ENCODE data around the gene ANKDD1B. TPM values are rescaled to one million over a fixed set of nuclear protein-coding genes. Genes with fewer than 3 reads are reported as not detected.

ANKDD1B gene
- total and polyA plus RNA-seq, 2 of the 13 experiments (the other 11 are each of a cell fraction or from before 2014, with no cell fraction given), result 0.12 to 0.27 TPM

DNA sequence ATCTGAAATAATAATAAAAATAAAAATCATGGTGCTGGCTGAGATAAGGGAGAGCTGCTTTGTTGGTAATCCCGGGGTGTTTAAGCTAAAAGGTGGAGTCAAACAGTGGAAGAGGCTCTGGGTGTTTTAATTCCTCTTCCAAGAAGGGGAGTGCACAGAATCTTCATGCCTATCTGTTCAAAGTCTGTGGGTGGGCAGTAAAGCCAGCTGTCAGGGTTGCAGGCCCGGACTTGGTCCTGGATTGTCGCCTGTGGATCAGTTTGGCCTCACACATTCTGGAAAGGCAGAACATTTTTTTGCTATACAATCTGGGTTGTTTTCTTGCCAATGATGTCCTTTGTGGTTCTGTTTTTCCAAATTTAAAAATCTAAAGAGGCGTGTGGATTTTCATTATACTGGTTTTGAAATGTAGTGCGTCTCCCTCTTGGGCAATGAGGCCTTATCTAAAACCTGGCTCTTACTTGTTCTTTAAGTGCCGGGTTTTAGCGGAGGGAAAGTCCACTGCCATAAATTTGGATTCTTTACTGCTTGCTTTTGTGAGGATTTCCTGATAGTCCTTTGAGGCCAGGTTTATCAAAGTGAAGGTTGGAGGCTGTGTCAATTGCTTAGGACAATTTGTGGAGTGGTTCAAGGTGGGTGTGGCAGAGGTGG, 5.8 kb downstream of the ANKDD1B start:
- Histone ChIP-seq H3K4me2 (ENCODE audit: low read depth, low read length) (no peak overlapping the region), H3K4me1 (ENCODE audit: insufficient read depth, low read length) (peaks cover 23% of the 10 kb centered on the region), H4K20me1 (ENCODE audit: insufficient read depth, low read length) (no peaks in the 10 kb centered on the region), H3K27me3 (ENCODE audit: control insufficient read depth in 1 of 2, insufficient read depth in 2 of 2, low read length in 2 of 2) (no peaks in the 10 kb centered on the region), H3K27ac (ENCODE audit: extremely low read length, insufficient read depth, low read length) (no peak overlapping the region), H3K9ac (ENCODE audit: insufficient read depth, low read depth, low read length) (no peak overlapping the region), H3K36me3 (replicated peaks in 1 of 2; ENCODE audit: control insufficient read depth in 1 of 2, insufficient read depth in 2 of 2, low read length in 2 of 2) (no peaks in the 10 kb centered on the region), H3K4me3 (replicated peaks in 1 of 3; ENCODE audit: insufficient read depth in 1 of 3, low read depth in 2 of 3, low read length in 3 of 3) (no peak overlapping the region), H2AFZ (ENCODE audit: low read length) (no peak overlapping the region), H3K79me2 (ENCODE audit: insufficient read depth, low read length) (no peaks in the 10 kb centered on the region), H3K9me3 (ENCODE audit: low read length) (no peaks in the 10 kb centered on the region)
- in situ Hi-C loops (cut with HindIII; ENCODE audit: extremely low pct_ligation_motif_present, low pct_unique_long_range_greater_than_20kb) (no loop called here), intact Hi-C loops (cut with micrococcal nuclease; ENCODE audit: unreplicated experiment) (no loop called here)
- ChIA-PET CTCF (ENCODE audit: low intra/inter-chr PET ratio, low total read pairs) (no interaction called here), POLR2A (no interaction called here)
- ATAC-seq, result no peak
- no peak for DNase-seq (ENCODE audit: low spot score)
- 68% methylated on average over 7 of the region's 7 CpGs for WGBS (ENCODE audit: low lambda C conversion rate)
- no peak for FAIRE-seq
- BruUV-seq (replicated peaks), result no TSS peak
- TF ChIP-seq REXO4 (CRISPR knock-in tag; IDR thresholded peaks at IDR 0.05; ENCODE audit: borderline replicate concordance), result no peak
- TF ChIP-seq, protein P1, sequence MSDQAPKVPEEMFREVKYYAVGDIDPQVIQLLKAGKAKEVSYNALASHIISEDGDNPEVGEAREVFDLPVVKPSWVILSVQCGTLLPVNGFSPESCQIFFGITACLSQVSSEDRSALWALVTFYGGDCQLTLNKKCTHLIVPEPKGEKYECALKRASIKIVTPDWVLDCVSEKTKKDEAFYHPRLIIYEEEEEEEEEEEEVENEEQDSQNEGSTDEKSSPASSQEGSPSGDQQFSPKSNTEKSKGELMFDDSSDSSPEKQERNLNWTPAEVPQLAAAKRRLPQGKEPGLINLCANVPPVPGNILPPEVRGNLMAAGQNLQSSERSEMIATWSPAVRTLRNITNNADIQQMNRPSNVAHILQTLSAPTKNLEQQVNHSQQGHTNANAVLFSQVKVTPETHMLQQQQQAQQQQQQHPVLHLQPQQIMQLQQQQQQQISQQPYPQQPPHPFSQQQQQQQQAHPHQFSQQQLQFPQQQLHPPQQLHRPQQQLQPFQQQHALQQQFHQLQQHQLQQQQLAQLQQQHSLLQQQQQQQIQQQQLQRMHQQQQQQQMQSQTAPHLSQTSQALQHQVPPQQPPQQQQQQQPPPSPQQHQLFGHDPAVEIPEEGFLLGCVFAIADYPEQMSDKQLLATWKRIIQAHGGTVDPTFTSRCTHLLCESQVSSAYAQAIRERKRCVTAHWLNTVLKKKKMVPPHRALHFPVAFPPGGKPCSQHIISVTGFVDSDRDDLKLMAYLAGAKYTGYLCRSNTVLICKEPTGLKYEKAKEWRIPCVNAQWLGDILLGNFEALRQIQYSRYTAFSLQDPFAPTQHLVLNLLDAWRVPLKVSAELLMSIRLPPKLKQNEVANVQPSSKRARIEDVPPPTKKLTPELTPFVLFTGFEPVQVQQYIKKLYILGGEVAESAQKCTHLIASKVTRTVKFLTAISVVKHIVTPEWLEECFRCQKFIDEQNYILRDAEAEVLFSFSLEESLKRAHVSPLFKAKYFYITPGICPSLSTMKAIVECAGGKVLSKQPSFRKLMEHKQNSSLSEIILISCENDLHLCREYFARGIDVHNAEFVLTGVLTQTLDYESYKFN (CRISPR knock-in tag; conservative IDR thresholded peaks at IDR 0.05), result no peak

DNA sequence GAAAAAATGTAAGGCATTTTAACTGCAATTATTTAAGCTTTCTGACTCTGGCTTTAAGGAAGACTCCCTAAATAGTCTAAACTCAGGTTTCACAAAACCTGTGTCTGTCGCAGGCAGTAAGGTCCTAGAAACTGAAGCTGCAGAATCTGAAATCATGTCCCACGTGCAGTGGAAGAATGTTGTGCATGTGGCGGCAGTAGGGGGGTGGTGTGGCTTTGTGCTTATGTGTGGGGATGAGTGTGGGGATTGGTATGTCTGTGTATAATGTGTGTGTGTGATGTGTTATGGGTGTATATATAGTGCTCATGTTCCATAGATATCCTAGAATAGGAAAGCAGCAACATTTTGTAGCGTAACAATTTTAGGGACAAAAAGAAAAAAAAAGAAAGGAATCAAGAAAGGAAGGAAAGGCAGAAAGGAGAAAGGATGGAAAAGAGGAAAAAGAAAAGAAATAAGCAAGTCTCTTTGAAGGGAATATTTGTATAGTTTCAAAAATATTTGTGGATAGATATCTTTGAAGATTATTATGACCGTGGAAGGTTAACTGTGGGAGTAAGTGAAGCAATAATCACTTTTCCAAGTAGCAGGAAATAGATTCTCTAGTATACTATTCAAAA, 6.6 kb downstream of the ANKDD1B start:
- FAIRE-seq (no peak), ATAC-seq (no peak), DNase-seq (ENCODE audit: low spot score) (no peak)
- no peaks in the 10 kb centered on the region for H3K27me3 ChIP-seq (ENCODE audit: control insufficient read depth in 1 of 2, insufficient read depth in 2 of 2, low read length in 2 of 2)
- in situ Hi-C loops (cut with HindIII; ENCODE audit: extremely low pct_ligation_motif_present, low pct_unique_long_range_greater_than_20kb), result no loop called here
- H3K36me3 ChIP-seq (replicated peaks in 1 of 2; ENCODE audit: control insufficient read depth in 1 of 2, insufficient read depth in 2 of 2, low read length in 2 of 2), result no peaks in the 10 kb centered on the region
- no peak overlapping the region for H2AFZ ChIP-seq (ENCODE audit: low read length)
- H3K9me3 ChIP-seq (ENCODE audit: low read length), result no peaks in the 10 kb centered on the region
- BruUV-seq (replicated peaks), result no TSS peak
- intact Hi-C loops (cut with micrococcal nuclease; ENCODE audit: unreplicated experiment), result no loop called here
- peaks cover 30% of the 10 kb centered on the region for H3K4me1 ChIP-seq (ENCODE audit: insufficient read depth, low read length)
- no peak overlapping the region for H3K4me2 ChIP-seq (ENCODE audit: low read depth, low read length)
- no peak overlapping the region for H3K4me3 ChIP-seq (replicated peaks in 1 of 3; ENCODE audit: insufficient read depth in 1 of 3, low read depth in 2 of 3, low read length in 3 of 3)
- H3K9ac ChIP-seq (ENCODE audit: insufficient read depth, low read depth, low read length), result no peak overlapping the region
- ChIA-PET POLR2A (no interaction called here), CTCF (ENCODE audit: low intra/inter-chr PET ratio, low total read pairs) (no interaction called here)
- no peaks in the 10 kb centered on the region for H4K20me1 ChIP-seq (ENCODE audit: insufficient read depth, low read length)
- 77% methylated on average over 5 of the region's 5 CpGs for WGBS (ENCODE audit: low lambda C conversion rate)
- H3K79me2 ChIP-seq (ENCODE audit: insufficient read depth, low read length), result no peaks in the 10 kb centered on the region
- no peak overlapping the region for H3K27ac ChIP-seq (ENCODE audit: extremely low read length, insufficient read depth, low read length)
- TF ChIP-seq, protein P2, sequence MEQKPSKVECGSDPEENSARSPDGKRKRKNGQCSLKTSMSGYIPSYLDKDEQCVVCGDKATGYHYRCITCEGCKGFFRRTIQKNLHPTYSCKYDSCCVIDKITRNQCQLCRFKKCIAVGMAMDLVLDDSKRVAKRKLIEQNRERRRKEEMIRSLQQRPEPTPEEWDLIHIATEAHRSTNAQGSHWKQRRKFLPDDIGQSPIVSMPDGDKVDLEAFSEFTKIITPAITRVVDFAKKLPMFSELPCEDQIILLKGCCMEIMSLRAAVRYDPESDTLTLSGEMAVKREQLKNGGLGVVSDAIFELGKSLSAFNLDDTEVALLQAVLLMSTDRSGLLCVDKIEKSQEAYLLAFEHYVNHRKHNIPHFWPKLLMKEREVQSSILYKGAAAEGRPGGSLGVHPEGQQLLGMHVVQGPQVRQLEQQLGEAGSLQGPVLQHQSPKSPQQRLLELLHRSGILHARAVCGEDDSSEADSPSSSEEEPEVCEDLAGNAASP (CRISPR knock-in tag; IDR thresholded peaks at IDR 0.05; ENCODE audit: borderline replicate concordance), result no peak
- no peak for TF ChIP-seq ZNF180 (CRISPR knock-in tag; IDR thresholded peaks at IDR 0.05; ENCODE audit: borderline replicate concordance, low read depth)
- TF ChIP-seq SP4 (CRISPR knock-in tag; IDR thresholded peaks at IDR 0.05), result no peak
- TF ChIP-seq PHF21A (CRISPR knock-in tag; IDR thresholded peaks at IDR 0.05), result no peak
- no peak for TF ChIP-seq HOXD1 (CRISPR knock-in tag; IDR thresholded peaks at IDR 0.05)
- no peak for TF ChIP-seq KLF9 (CRISPR knock-in tag; IDR thresholded peaks at IDR 0.05; ENCODE audit: low read depth)
- no peak for TF ChIP-seq EZH2 (conservative IDR thresholded peaks at IDR 0.05; ENCODE audit: low read depth, low read length)
- TF ChIP-seq ZNF883 (CRISPR knock-in tag; IDR thresholded peaks at IDR 0.05; ENCODE audit: not compliant biosample characterization), result no peak
- TF ChIP-seq, protein P3, sequence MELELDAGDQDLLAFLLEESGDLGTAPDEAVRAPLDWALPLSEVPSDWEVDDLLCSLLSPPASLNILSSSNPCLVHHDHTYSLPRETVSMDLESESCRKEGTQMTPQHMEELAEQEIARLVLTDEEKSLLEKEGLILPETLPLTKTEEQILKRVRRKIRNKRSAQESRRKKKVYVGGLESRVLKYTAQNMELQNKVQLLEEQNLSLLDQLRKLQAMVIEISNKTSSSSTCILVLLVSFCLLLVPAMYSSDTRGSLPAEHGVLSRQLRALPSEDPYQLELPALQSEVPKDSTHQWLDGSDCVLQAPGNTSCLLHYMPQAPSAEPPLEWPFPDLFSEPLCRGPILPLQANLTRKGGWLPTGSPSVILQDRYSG (CRISPR knock-in tag; IDR thresholded peaks at IDR 0.05), result no peak
- TF ChIP-seq ZFX (CRISPR knock-in tag; IDR thresholded peaks at IDR 0.05; ENCODE audit: low read depth), result no peak
